CD4-positive, alpha-beta T cell treated with Interleukin-17A for 4 hours (primary cell): ENCODE data around the gene LDLRAD3.
A peak's percentile ranks its signal among the peaks of the same experiment; 100 is the strongest.
"Not testable (repeated sequence)": the region's sequence is repeated elsewhere in the genome, so short reads cannot be mapped to it uniquely, and the experiment has no call there.

Source experiments
- DNase-seq: peaks from one replicate; pipeline ENCODE4 v3.0.0-alpha.2; 2020; ENCODE audit warnings: mixed read lengths

LDLRAD3 gene

GRCh38 chr11:35943713-35944502, at the start of gene LDLRAD3:
Gene LDLRAD3 (plus strand): TSS chr11:35944062. CDS start chr11:35944099, 37 bp downstream.
- DNase-seq = peak; percentile 40

GRCh38 chr11:35897019-35897418, 46.8 kb upstream of the LDLRAD3 start:
- DNase-seq = no peak

- DNase-seq = no peak
Measured at GRCh38 chr11:35902961-35903360, 40.9 kb upstream of the LDLRAD3 start.

- no peak for DNase-seq
Measured at GRCh38 chr11:35905646-35906276, 38.1 kb upstream of the LDLRAD3 start.

- DNase-seq = no peak
Measured at GRCh38 chr11:35906277-35906661, 37.6 kb upstream of the LDLRAD3 start.

GRCh38 chr11:35906681-35907080, 37.2 kb upstream of the LDLRAD3 start:
- DNase-seq = no peak

GRCh38 chr11:35907648-35908431, 36.0 kb upstream of the LDLRAD3 start:
- DNase-seq = no peak

GRCh38 chr11:35908432-35908771, 35.5 kb upstream of the LDLRAD3 start:
- not testable (repeated sequence) for DNase-seq

GRCh38 chr11:35909511-35910265, 34.2 kb upstream of the LDLRAD3 start:
- DNase-seq = no peak

GRCh38 chr11:35911013-35911412, 32.8 kb upstream of the LDLRAD3 start:
- DNase-seq = no peak

- no peak for DNase-seq
Measured at GRCh38 chr11:35911616-35912165, 32.2 kb upstream of the LDLRAD3 start.

GRCh38 chr11:35912436-35912835, 31.4 kb upstream of the LDLRAD3 start:
- not testable (repeated sequence) for DNase-seq

- DNase-seq = no peak
Measured at GRCh38 chr11:35912883-35913624, 30.8 kb upstream of the LDLRAD3 start.

- no peak for DNase-seq
Measured at GRCh38 chr11:35914816-35915215, 29.0 kb upstream of the LDLRAD3 start.

- no peak for DNase-seq
Measured at GRCh38 chr11:35916270-35916669, 27.6 kb upstream of the LDLRAD3 start.

GRCh38 chr11:35917676-35918075, 26.2 kb upstream of the LDLRAD3 start:
- DNase-seq = no peak

GRCh38 chr11:35918716-35919115, 25.1 kb upstream of the LDLRAD3 start:
- no peak for DNase-seq

GRCh38 chr11:35919244-35919643, 24.6 kb upstream of the LDLRAD3 start:
- no peak for DNase-seq

- DNase-seq = no peak
Measured at GRCh38 chr11:35923452-35923851, 20.4 kb upstream of the LDLRAD3 start.

- no peak for DNase-seq
Measured at GRCh38 chr11:35924811-35925210, 19.1 kb upstream of the LDLRAD3 start.

GRCh38 chr11:35927104-35927503, 16.8 kb upstream of the LDLRAD3 start:
- DNase-seq = no peak

- DNase-seq = no peak
Measured at GRCh38 chr11:35927682-35928081, 16.2 kb upstream of the LDLRAD3 start.
